Fibroblast of skin of right biceps (primary cell): ENCODE measurements around the gene SGPP2.
A peak's percentile ranks its signal among the peaks of the same experiment; 100 is the strongest.

Experiments used
- DNase-seq: peaks from one replicate; pipeline ENCODE4 v3.0.0-alpha.2; 2013

SGPP2 gene

DNA sequence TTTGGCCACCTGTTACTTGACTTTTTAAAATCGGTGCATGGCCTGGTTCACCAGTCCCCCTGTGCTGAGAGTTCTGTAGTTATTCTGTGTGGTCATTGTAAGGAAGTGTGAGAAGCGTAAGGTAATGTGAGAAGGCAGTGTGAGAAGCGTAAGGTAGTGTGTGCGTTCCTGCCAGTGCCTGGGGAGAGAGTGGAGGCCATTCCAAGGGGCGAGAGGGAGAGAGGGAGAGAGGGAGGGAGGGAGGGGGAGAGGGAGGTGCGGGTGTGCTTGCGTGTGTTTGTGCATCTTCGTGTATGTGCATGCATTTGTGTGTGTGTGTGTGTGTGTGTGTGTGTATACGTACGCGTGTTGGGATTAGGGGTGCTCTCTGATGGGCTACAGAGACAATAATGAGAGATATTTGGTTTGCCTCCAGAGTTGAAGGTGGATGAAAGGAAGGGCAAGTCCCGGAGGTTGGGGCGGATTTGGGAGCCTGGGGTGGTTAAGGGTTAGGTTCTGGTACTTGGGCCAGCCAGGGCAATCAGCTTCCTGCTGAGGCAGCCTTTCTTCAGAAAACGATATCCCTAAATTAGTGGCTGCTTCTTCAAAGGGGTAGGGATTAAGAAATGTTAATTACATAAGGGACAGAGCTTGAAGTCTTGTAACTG is 53.7 kb downstream of the SGPP2 start:
- DNase-seq: no peak

DNA sequence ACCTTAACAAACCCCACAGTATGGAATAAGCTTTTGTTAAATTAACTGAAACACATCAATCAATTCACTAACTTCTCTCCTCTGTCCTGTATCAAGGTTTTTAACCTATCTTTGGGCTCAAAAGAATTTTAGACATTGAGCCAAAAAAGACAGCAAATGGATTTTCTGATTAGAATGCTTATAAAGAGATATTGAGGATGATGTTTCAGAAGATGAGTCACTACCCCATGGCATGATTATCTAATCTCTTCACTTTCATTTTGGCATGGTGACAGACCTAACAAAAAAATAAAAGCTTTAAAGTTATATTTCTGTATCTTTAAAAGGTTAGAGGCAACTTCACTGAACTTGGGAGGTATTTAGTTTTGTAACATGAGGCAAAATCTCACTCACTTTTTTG is 55.5 kb downstream of the SGPP2 start:
- DNase-seq: peak; percentile 2

DNA sequence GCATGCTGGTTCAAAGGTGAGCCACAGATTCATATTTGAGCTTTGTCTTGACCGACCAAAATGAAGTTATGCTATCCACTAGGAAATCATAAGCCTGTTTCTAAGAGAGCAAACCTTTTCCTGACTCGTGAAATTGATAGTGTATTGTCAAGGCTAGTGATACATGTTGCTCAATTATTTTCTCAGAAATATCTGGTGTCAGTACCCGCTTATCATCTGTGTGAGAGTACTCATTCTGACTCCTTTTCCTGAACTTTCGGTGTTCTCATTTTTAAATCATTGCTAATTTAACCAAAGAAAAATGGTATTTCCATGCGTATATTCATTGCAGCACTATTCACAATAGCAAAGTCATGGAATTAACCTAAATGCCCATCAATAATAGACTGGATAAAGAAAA is 56.2 kb downstream of the SGPP2 start:
- no peak for DNase-seq

DNA sequence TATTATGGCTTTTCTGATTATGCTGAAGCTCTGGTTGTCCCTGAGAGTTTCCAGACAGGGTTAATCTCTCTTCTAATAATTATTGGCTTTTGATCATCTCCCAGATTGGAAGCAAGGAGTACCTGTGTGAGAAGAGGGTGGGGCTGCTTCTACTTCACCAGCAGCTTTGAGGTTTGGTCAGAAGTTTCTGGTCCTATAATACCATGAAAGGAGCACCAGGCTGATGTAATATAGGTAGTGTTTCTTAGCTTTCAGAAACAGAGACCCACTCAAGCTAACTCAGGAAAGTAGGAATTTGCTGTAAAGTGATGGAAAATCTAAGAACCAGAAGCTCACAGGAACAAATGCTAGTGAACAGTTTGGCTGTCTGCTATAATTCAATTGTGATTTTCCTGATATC is 57.6 kb downstream of the SGPP2 start:
- DNase-seq: no peak

DNA sequence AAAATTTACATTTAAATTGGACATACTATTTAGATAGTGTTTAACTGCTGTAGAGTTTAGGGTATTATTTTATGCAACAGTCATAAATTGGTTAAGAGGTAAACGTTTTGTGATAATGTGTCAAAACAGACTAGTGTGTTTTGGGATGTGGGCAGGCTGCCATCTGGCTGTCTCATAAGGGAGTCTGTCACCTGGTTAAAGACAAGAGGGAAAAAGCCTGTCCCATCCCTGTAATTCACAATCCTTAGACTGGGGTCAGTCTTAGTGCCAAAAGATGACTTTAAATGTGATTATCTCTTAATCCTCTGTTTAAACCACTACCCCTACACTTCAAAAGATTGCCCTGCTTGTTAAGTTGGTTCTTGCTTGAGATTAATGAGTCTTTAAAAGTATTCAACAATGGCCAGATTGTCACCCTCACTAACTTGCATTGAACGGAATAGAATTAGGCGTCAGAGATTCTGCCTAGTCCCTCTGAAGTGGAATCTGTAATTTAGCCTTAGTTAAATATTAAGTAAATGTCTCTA is 59.2 kb downstream of the SGPP2 start:
- no peak for DNase-seq

DNA sequence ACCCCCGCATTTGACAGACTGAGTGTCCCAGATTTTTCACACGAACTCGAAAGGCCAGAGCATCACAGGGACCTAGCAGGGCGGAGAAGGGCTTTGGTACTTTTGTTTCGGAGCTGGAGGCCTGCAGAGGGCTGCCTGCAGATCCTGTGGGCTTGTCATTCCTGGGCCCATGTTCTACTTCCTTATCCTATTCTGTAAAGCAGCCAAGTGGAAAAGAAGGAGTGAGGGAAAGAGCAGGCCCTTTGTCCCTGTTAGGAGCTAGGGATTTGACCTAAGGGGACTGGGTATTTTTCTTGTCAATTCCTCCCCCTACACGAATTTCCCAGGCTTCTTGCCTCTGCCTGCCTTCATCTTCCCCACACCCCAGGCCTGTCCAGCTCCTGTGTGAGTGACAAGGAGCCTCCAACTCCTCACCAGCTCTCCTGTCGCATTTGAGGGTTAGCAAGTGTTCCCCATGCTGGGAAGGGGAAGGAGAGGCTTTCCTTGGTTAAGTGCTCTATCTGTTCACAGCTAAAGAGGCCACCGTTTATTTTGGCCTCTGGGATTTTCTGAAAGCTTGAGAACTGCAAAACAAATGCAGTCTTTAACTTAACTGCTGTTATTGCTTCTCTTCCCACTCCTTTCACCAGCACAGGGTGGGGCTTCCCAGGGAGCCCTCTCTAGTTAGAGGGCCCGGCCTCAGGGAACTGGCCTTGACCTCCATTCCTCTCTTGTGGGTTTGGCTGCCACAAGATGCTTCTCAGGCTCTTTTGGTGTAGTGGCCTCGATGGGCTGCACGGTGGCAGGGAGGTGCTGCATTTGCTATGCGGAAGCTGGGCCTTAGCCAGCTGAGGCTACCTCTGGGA is 61.2 kb downstream of the SGPP2 start:
- no peak for DNase-seq

DNA sequence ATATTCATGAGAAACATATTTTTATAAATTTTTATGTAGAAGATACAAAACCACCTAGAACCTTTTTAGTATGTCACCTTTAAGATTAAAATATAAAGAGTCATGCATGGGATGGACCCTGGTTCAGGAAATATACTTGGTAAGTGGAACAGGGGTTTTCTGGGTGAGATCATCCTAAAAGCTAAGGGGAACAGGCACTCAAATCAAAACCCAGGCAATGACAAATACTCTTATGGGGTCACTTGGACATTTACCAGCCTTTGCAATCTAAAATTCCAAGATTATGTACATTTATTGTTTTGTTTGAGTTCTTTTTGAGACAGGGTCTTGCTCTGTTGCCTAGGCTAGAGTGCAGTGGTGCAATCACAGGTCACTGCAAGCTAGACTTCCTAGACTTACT is 65.8 kb downstream of the SGPP2 start:
- DNase-seq: no peak

DNA sequence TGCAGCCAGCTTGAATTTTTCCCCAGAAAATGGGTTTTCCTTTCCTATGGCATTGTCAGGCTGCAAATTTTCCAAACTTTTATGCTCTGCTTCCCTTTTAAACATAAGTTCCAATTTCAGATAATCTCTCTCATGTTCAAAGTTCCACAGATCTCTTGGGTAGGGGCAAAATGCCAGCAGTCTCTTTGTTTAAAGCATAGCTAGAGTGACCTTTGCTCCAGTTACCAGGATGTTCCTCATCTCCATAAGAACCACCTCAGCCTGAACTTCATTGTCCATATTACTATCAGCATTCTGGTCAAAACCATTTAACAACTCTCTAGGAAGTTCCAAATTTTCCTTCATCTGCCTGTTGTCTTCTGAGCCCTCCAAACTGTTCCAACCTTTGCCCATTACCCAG is 68.3 kb downstream of the SGPP2 start:
- no peak for DNase-seq

DNA sequence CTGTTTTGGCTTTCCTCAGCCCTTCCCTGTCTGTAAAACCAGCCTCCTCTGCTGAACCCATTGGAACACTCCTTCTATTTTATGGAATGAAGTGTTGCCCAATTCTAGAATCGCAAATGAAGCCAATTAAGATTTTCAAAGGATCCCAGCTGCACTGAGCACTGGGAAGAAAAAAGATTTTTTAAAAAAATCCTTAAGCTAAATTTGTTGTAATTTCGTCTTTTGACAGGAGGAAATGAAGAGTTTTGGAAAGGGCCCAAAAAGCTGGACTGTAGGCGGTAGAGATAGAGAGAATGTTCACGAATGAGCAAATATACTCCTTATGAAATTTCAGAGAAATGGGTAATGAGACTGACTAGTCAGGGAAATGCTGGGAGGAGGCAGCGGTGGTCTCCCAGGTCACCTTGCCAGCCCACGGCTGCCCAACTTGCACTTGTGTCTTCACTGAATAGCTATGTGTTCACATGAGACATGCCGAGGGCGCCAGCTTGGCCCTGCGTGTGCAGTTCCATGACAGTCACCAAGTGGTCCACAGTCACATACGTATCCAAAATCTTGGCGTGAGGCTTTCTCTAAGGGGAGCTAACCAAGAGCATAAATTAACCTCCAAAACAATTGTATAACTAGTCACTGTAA is 69.9 kb downstream of the SGPP2 start:
- no peak for DNase-seq

DNA sequence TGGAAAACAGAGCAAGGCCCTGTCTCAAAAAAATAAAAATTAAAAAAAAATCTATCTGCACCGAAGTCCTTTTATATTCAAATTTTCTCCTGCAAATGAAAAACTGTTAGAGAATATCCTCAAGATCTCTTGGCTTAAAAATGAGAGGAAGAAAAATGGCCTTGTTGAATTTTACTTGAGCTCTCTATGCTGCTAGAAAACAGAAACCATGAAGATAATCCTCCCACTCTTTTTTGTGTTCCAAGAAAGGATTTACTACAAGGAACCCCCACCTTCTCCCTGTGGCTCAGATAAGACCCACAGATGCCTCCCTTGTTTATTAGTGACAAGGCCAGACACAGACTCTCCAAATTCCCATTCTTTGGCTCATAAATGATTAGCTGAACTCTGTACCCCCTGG is 71.0 kb downstream of the SGPP2 start:
- DNase-seq: no peak

DNA sequence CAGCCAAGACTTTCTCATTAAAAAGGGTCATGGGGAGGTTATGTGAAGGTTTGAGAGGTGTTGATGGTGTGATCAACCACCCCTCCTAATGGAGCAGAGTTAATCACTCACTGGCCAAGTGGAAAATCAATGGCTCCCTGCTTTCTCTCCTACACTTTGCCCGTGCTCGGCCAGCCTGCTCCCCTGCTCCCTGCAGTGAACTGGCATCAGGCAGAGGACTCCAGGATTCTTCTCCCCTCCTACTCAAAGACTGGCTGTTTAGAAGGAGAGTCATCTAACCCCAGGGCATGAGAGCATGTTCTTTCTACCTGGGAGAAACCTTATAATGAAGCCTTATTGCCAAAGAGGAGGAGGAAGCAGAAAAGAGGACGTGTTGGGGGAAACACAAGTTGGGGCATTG is 74.9 kb downstream of the SGPP2 start:
- DNase-seq: no peak

DNA sequence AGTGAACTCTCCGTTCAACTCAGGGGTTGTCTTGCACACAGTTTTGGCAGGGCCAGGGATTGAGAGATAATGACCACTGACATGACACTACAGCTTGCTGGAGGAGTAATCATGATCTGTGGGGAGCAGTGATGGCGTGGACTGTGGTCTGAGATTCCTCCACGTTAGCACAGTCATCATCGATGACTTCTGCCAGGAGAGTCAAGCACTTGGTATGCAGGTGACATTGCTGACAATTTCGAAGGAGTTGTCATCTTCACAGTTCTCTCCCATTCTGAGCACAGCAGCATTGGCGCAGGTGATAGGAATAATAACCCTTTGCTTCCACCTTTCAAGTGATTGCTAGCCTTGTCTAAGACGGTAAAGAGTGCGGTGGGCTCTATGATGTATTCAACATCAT is 79.8 kb downstream of the SGPP2 start:
- no peak for DNase-seq

DNA sequence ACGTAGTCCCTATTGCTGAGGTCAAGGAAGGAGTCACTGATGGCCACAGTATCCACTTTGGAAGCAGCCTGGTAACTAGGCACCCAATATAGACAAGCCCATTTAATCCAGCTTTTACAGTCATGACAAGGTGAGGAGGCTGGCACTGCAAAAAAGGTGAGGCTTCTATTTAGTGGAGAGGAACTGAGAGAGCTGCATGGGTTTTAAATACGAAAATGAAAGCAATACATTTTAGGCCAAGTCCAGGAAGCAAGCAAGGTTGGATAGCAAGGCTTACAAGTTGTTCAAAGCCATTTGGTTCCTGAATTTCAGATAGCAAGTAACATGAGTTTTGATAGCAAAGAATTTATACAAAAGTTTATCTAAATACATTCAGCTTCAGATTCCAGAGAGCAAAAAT is 80.4 kb downstream of the SGPP2 start:
- no peak for DNase-seq

DNA sequence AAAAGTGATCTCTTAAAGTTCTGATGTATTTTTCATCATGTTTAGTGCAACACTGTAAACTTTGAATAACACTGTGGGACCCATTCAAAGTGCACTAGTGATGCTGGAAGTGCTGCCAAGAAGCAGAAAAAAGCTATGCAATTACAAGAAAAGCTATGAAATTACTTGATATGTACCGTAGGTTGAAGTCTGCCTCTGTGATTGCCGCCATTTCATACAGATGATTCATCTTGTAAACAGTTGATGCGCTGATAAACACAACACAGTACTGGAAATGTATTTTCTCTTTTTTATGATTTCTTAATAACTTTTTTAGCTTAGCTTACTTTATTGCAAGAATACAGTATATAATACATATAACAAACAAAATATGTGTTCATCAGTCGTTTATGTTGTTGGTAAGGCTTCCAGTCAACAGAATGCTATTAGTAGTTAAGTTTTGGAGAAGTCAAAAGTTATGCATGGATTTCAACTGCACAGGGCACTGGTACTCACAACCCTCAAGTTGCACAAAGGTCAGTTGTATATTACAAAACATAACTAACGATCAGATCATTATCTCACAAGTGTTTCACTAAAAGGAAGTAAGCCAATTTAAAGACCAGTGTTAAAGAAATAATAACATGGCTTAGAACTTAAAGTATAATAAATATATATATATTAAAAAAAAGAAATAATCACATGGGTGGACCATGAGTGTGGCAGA is 82.0 kb downstream of the SGPP2 start:
- no peak for DNase-seq

DNA sequence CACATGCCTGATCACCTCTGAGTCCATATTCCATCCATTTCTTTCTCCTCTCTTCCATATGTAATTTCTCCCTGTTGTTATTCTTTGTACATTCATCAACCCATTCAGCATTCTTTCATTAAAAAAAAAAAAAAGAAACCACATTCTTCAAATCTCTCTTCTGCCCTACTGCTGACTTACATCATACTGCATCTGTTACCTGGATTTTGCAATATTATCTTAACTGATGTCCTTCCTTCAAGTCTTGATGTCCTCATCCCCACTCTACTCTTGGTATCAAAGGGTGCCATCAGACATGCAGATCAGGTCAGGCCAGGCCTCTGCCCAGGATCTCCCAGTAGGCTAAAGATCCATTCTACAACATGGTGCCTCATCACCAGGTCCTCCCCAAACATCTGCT is 90.6 kb downstream of the SGPP2 start:
- no peak for DNase-seq

DNA sequence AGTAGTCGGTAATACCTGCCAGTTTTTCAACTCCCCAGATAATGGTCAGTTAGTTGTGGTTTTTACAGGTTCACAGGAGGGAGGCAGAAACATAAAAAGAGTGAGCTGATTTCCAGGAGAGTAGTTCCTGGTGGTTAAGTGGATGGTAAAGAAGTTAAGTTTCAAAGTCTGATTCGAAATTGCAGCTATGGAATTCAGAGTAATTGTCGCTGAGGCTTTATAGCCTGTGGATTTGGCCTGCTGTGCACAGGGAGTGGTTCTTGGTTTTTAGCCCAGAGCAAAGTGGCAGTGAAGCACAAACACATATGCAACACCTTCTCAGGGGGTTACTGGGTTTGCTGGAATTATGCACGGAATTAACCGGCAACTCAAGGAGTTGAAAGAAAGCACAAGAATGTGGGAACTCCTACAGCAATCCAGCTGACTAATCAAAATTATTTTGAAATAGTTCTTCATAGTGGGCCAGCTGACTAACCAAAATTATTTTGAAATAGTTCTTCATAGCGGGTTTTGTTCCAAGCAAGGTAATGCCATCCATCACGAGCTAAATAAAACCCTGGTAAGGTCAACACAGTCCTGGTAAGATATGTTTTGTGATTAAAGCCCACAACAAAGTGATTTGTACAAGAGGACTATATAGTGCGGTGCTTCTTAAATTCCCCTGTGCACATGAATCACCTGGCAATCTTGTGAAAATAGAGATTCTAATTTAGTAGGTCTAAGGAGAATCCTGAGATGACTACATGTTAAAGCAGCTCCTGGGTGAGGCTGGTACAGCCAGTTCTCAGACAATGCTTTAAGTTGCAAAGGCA is 94.4 kb downstream of the SGPP2 start:
- DNase-seq: peak; percentile 55

DNA sequence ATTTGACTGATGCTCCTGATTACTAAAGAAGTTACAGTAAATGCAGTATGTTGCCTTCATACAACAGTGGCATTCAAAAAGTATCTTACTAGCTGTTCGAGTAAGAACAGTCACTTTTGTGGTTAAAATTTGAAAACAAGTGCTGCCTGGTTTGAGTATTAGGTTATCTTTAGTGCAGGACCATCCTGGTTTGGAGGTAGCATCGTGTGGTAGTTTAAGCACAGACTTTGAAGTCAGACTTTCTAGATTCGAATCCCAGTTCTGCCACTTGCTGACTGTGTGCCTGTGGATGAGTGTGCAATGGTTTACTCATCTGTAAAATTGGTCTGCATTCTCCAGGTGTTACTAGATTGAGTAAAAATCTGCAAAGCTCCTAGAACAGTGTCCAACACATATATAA is 96.8 kb downstream of the SGPP2 start:
- no peak for DNase-seq

DNA sequence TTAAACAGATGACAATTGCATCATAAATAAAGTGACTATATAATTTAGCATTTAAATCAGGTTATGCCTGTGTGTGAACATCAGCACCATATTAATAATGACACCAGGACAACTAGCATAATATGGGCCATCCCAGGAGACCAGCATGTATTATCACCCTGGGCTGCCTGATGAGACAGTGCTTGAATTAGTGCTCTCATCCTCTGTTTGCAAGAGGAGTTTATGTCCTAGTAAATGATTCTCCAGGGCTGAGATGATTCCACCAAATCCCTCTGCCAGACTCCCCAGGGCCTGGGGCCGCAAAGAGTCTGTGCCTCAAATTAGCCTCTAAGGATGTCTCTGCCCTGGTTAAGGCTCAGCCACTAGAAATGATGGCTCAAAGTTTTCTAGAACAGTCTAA is 97.7 kb downstream of the SGPP2 start:
- DNase-seq: no peak

DNA sequence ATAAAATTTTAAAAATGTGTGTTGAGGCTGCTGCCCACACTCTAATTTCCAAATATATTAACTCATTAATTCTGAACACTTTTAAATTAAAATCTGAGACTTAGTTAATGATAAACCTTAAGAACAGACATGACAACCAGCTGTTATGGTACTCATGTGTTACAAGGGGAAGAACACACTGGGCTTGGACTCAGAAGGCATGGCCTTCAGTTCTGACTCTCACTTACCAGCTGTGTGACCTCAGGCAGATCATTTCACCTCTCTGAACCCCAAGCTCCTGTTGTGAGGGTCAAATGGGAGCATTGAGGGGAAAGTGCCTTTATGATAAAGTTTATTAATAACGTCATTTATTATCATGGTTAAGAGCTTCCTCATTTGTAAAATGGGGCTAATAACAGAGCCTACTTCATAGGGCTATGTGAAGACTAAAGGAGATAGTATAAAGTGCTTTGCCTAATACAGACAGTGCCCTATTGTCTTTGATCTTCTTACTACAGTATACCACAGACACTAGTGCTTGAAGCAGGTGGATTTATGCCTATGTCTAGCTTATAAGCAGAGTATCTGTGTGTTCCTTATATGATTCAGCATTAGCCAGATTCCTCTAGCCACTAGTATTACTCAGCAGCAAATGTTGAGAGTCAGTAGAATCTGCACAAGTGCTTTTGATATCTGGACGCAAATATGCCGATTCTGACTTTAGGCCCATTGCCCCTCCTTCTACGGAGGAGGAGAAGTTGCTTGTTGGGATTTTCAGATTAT is 99.6 kb downstream of the SGPP2 start:
- DNase-seq: no peak

DNA sequence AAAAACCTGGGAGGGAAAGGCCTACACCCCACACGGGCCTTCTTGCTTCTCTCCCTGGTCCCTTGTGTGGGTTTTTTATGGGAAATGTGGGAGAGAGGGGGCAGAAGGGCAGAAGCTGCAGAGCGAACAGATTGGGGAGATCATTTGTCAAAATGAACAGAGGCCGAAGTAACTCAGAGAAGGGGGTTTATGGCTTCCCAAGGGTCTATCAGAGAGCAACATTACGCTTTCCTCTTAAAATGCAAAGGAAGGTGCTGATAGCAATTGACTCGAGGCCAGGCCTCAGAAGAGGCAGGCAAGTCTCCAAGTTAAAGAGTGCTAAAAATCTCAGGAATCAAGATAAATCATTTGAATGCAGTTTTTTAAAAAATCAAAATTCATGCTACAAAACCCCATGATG is 101.5 kb downstream of the SGPP2 start:
- no peak for DNase-seq

DNA sequence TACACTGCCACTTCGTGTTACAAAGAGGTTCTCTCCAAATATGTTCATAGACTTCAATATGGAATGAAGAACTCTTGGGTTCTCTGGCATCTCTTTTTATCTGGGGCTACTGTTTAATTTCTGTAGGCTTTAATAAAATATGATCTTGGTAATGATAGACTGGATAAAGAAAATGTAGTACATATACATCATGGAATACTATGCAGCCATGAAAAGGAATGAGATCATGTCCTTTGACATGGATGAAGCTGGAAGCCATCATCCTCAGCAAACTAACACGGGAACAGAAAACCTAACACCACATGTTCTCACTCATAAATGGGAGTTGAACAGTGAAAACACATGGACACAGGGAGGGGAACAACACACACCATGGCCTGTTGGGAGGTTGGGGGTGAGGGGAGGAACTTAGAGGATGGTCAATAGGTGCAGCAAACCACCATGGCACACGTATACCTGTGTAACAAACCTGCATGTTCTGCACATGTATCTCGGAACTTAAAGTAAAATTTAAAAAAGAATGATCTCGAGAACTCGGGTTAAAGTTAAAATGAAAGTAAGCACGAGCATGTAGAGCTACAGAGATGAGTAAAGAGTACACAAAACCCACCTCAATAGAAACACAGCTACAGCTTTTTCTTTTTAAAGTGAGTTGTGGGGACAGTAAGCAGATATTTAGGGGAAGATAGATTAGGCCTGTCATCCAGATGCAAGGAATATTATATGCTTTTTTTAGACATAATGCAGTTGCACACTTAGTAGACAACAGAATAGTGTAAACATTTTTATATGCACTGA is 102.3 kb downstream of the SGPP2 start:
- no peak for DNase-seq
